Panc1 (cell line): ENCODE results near the gene ZER1. TPM values are rescaled to one million over a fixed set of nuclear protein-coding genes. Genes with fewer than 3 reads are reported as not detected.

Experiments used
- ATAC-seq: fragments of 200-7000 bp; cut with Tn5 transposase; 2 replicates; pipeline ENCODE4 v1.9.1; 2020; ENCODE audit warnings: mild to moderate bottlenecking, moderate library complexity
- BruUV-seq: library from RNA; stranded (reverse); fragments of 400-500 nt; replicated peaks from 2 replicates; lab custom pipeline; 2021; lab: Mats Ljungman, UMichigan
- CTCF ChIA-PET: fragments of 300-600 bp; sonication (Branson Sonifier 250); formaldehyde crosslinking; loops from one replicate; lab custom pipeline; 2022; ENCODE audit warnings: antibody characterized with exemption; lab: Charles Lee
- POLR2A ChIA-PET: fragments of 300-600 bp; sonication (Branson Sonifier 250); formaldehyde crosslinking; loops from one replicate; lab custom pipeline; 2022; ENCODE audit warnings: antibody characterized with exemption; lab: Charles Lee
- DNase-seq: peaks from one replicate; pipeline ENCODE4 v3.0.0-alpha.2; 2010; ENCODE audit warnings: low read depth, low spot score
- H3K27ac ChIP-seq: 2 replicates; pipeline ENCODE4 v1.5.1; 2011; ENCODE audit warnings: mild to moderate bottlenecking, low read length, inconsistent platforms
- H3K27me3 ChIP-seq: fragments of 200-500 bp; sonication (Bioruptor generic); 2 replicates; pipeline ENCODE4 v1.6.0; 2014; ENCODE audit warnings: low read length, inconsistent platforms; ENCODE audit not compliant: control insufficient read depth, insufficient read depth
- H3K36me3 ChIP-seq: fragments of 200-500 bp; sonication (Bioruptor generic); 2 replicates; pipeline ENCODE4 v1.5.1; 2014; ENCODE audit warnings: inconsistent platforms, mild to moderate bottlenecking, low read length, moderate library complexity; ENCODE audit not compliant: control insufficient read depth, insufficient read depth
- H3K4me1 ChIP-seq: 2 replicates; pipeline ENCODE4 v1.5.1; 2011; ENCODE audit warnings: inconsistent platforms, mild to moderate bottlenecking, low read length, moderate library complexity; ENCODE audit not compliant: control insufficient read depth, insufficient read depth
- H3K4me3 ChIP-seq, 2 experiments: 2 replicates each; pipeline ENCODE4 v1.5.1; 2011 to 2012; ENCODE audit warnings: low read depth in 2 of 2, low read length in 2 of 2, mild to moderate bottlenecking in 2 of 2, inconsistent platforms in 1 of 2, moderate library complexity in 1 of 2
- H3K9me3 ChIP-seq: fragments of 200-500 bp; sonication (Bioruptor generic); 2 replicates; pipeline ENCODE4 v1.5.1; 2014; ENCODE audit warnings: low read depth, mild to moderate bottlenecking, inconsistent platforms, low read length, moderate library complexity; ENCODE audit not compliant: control insufficient read depth, insufficient read depth
- CTCF ChIP-seq: fragments of 450-650 bp; IDR thresholded peaks from 2 replicates; pipeline ENCODE4 v1.5.1; 2017; ENCODE audit warnings: mild to moderate bottlenecking
- POLR2AphosphoS5 ChIP-seq: IDR thresholded peaks from 2 replicates; pipeline ENCODE4 v1.6.1; 2012; ENCODE audit warnings: mild to moderate bottlenecking, low read depth, low read length, moderate library complexity
- REST ChIP-seq, 2 experiments: IDR thresholded peaks; 2 replicates each; pipeline ENCODE4 v1.6.1; 2011 to 2012; ENCODE audit warnings: low read depth in 2 of 2, control low read depth in 1 of 2, low read length in 1 of 2, mild to moderate bottlenecking in 1 of 2, moderate library complexity in 1 of 2; ENCODE audit not compliant: insufficient read depth in 1 of 2
- SIN3A ChIP-seq: IDR thresholded peaks from 2 replicates; pipeline ENCODE4 v1.6.1; 2012; ENCODE audit warnings: low read depth, mild to moderate bottlenecking, low read length, moderate library complexity, borderline replicate concordance; ENCODE audit not compliant: insufficient read depth
- TCF7L2 ChIP-seq: IDR thresholded peaks from 2 replicates; pipeline ENCODE4 v1.6.1; 2011; ENCODE audit warnings: mild to moderate bottlenecking, low read depth, low read length, inconsistent platforms
- in situ Hi-C: cut with HindIII; loops from 2 replicates; pipeline ENCODE4 v1.10.0; 2016; ENCODE audit warnings: low sequenced_read_pairs, low pct_unique_long_range_greater_than_20kb
- intact Hi-C: fragments of 100-400 bp; cut with micrococcal nuclease; formaldehyde crosslinking; loops from one replicate; pipeline ENCODE4 v1.10.0; 2022; ENCODE audit not compliant: unreplicated experiment
- total RNA-seq: library from RNA; stranded (reverse); gene quantifications from one replicate; pipeline ENCODE4 v1.2.1, GENCODE V29; 2021; ENCODE audit not compliant: unreplicated experiment

Gene ZER1
- total RNA-seq, 1 experiment from 2014 or later, result 16.2 TPM

GRCh38 chr9:128773049-128773448 is 1.3 kb upstream of the ZER1 start:
- no peaks in the 10 kb centered on the region for H3K36me3 ChIP-seq
- no peaks in the 10 kb centered on the region for H3K27me3 ChIP-seq
- ChIA-PET CTCF (no interaction called here), POLR2A (no interaction called here)
- no peak overlapping the region for H3K4me3 ChIP-seq
- no peak for TF ChIP-seq POLR2AphosphoS5
- intact Hi-C loops (no loop called here), in situ Hi-C loops (no loop called here)
- BruUV-seq, result no TSS peak
- no peak overlapping the region for H3K27ac ChIP-seq
- no peaks in the 10 kb centered on the region for H3K9me3 ChIP-seq
- H3K4me1 ChIP-seq, result no peaks in the 10 kb centered on the region
- no peak for ATAC-seq
- no peak for DNase-seq

- intact Hi-C loops (no loop called here), in situ Hi-C loops (no loop called here)
- no TSS peak for BruUV-seq
- ATAC-seq (peak; percentile 56), DNase-seq (no peak)
- TF ChIP-seq CTCF (no peak), POLR2AphosphoS5 (no peak), SIN3A (no peak), TCF7L2 (no peak), REST (IDR thresholded peaks at IDR 0.05; ENCODE audit: insufficient read depth in 1 of 2, low read depth in 2 of 2, low read length in 1 of 2) (no peak)
- Histone ChIP-seq H3K27me3 (no peaks in the 10 kb centered on the region), H3K36me3 (no peaks in the 10 kb centered on the region), H3K27ac (peak overlapping the region; percentile 65), H3K4me1 (no peaks in the 10 kb centered on the region), H3K4me3 (peak overlapping the region; percentile 68 to 86), H3K9me3 (no peaks in the 10 kb centered on the region)
- POLR2A ChIA-PET, result interaction anchor here (0.6 kb wide), 1 partner anchor 408 kb away, joined by 3 read pairs; no protein-coding TSS in a partner anchor
- CTCF ChIA-PET, result interaction anchor here (0.5 kb wide), 2 partner anchors 38 to 108 kb away, joined by 3 read pairs; no protein-coding TSS in a partner anchor
Observed at GRCh38 chr9:128771094-128771721, 519 bp downstream of the ZER1 start.
